HEK293 (cell line): ENCODE data around the gene AQR.

Source experiments
- CTCF ChIP-seq: fragments of 450-650 bp; formaldehyde crosslinking; IDR thresholded peaks from 2 replicates; pipeline ENCODE4 v1.5.1; 2016; ENCODE audit warnings: missing biosample characterization, missing genetic modification characterization
- ZBTB8A ChIP-seq: fragments of 450-650 bp; formaldehyde crosslinking; IDR thresholded peaks from 2 replicates; pipeline ENCODE4 v1.5.1; 2016; ENCODE audit warnings: missing biosample characterization, missing genetic modification characterization

- TF ChIP-seq CTCF (tag by site-specific recombination) (no peak), ZBTB8A (no peak)
These were observed 159.0 kb downstream of the AQR start for GRCh38 chr15:34810443-34811129.
